ENCODE measurements around the gene NCKAP5.
A peak's percentile ranks its signal among the peaks of the same experiment; 100 is the strongest.

NCKAP5 gene

DNA sequence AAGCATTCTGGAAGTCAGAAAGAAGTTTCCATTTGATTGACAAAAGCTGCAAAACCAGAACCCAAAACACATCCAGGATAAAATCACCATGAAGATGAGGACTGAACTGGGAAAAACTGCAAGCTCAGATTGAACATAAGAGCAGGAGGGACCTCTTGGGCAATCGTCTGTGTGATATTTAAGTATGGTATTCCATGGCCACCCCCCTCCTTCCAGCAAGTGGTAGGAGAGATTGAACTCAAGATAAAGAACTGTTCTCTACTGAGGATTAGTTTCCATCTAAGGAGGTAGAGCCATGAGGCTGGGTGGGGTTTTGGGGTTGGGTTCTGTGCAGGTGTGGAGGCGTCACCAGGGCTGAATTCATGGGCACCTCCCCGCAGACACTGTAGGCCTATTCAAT lies 251.1 kb downstream of the NCKAP5 start:
- H3K18ac ChIP-seq (ENCODE audit: low read length): no peak overlapping the region
- H2BK12ac ChIP-seq (ENCODE audit: low read length): no peak overlapping the region
- H2AK5ac ChIP-seq (ENCODE audit: low read length): no peak overlapping the region
- H3K23ac ChIP-seq (ENCODE audit: low read length): no peak overlapping the region
- no peaks in the 10 kb centered on the region for H3K27me3 ChIP-seq (ENCODE audit: insufficient read depth, low read length)
- WGBS (ENCODE audit: extremely low coverage, insufficient coverage, insufficient read length): no CpG with 5 or more reads among the region's 3 CpGs
- no peak overlapping the region for H2BK120ac ChIP-seq (ENCODE audit: insufficient read depth, low read length, poor library complexity)
- H4K91ac ChIP-seq (ENCODE audit: low read depth, low read length): no peak overlapping the region
- no peaks in the 10 kb centered on the region for H3K79me1 ChIP-seq (ENCODE audit: low read length)
- H4K12ac ChIP-seq (ENCODE audit: low read depth, low read length): no peak overlapping the region
- H2AFZ ChIP-seq (ENCODE audit: insufficient read depth, low read length, poor library complexity): no peak overlapping the region
- no peak overlapping the region for H2BK5ac ChIP-seq (ENCODE audit: low read depth, low read length, poor library complexity)
- no peaks in the 10 kb centered on the region for H3K36me3 ChIP-seq (ENCODE audit: control insufficient read depth in 1 of 2, insufficient read depth in 2 of 2, low read length in 2 of 2)
- no peak overlapping the region for H3K9ac ChIP-seq (ENCODE audit: low read length)
- peaks cover 4% of the 10 kb centered on the region for H3K9me3 ChIP-seq (ENCODE audit: insufficient read depth, low read depth, low read length)
- no peak overlapping the region for H3K4me3 ChIP-seq (ENCODE audit: low read depth, low read length)
- no peak overlapping the region for H3K14ac ChIP-seq (ENCODE audit: low read length)
- peaks cover 3% of the 10 kb centered on the region in 2 experiments for H3K4me1 ChIP-seq (ENCODE audit: control insufficient read depth in 1 of 2, insufficient read depth in 2 of 2, low read length in 2 of 2)
- no peak overlapping the region for H3K27ac ChIP-seq (ENCODE audit: low read depth, low read length)
- H3K4ac ChIP-seq (ENCODE audit: low read depth, low read length): no peak overlapping the region
- H3K79me2 ChIP-seq (ENCODE audit: control insufficient read depth, insufficient read depth, low read length, poor library complexity): no peaks in the 10 kb centered on the region
- no peak for DNase-seq
- H3K4me2 ChIP-seq (ENCODE audit: low read length): no peak overlapping the region
- no peak overlapping the region for H4K8ac ChIP-seq (ENCODE audit: low read depth, low read length)

DNA sequence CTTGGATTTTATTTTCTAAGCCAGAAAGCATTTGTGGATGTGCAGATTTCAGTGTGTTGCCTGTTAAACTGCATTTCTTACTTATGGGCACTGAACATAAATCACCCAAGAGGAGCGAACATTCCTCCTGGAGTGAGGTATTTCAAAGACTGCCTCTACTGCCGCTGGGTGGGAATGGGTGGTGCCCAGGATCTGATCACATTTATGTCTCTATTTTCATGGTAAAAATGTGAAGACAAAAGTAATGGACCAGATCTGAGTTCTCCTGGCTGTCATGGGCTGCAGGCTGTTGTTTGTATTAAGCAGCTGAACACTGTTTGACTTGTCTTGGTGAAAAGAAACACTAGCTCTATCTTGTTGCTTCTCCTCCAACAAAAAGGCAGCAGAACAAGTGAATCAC lies 251.7 kb downstream of the NCKAP5 start:
- Histone ChIP-seq H3K14ac (ENCODE audit: low read length) (no peak overlapping the region), H3K79me2 (ENCODE audit: control insufficient read depth, insufficient read depth, low read length, poor library complexity) (no peaks in the 10 kb centered on the region), H3K4me3 (ENCODE audit: low read depth, low read length) (no peak overlapping the region), H4K12ac (ENCODE audit: low read depth, low read length) (no peak overlapping the region), H3K4me1 (ENCODE audit: control insufficient read depth in 1 of 2, insufficient read depth in 2 of 2, low read length in 2 of 2) (peaks cover 3% of the 10 kb centered on the region in 2 experiments), H2BK120ac (ENCODE audit: insufficient read depth, low read length, poor library complexity) (no peak overlapping the region), H2BK12ac (ENCODE audit: low read length) (no peak overlapping the region), H3K9ac (ENCODE audit: low read length) (no peak overlapping the region), H3K79me1 (ENCODE audit: low read length) (no peaks in the 10 kb centered on the region), H2AFZ (ENCODE audit: insufficient read depth, low read length, poor library complexity) (no peak overlapping the region), H3K4ac (ENCODE audit: low read depth, low read length) (no peak overlapping the region), H3K36me3 (ENCODE audit: control insufficient read depth in 1 of 2, insufficient read depth in 2 of 2, low read length in 2 of 2) (no peaks in the 10 kb centered on the region), H3K27me3 (ENCODE audit: insufficient read depth, low read length) (no peaks in the 10 kb centered on the region), H3K27ac (ENCODE audit: low read depth, low read length) (no peak overlapping the region), H2BK5ac (ENCODE audit: low read depth, low read length, poor library complexity) (no peak overlapping the region), H3K9me3 (ENCODE audit: insufficient read depth, low read depth, low read length) (peaks cover 4% of the 10 kb centered on the region), H2AK5ac (ENCODE audit: low read length) (no peak overlapping the region), H3K23ac (ENCODE audit: low read length) (no peak overlapping the region), H3K18ac (ENCODE audit: low read length) (no peak overlapping the region), H4K91ac (ENCODE audit: low read depth, low read length) (no peak overlapping the region), H4K8ac (ENCODE audit: low read depth, low read length) (no peak overlapping the region), H3K4me2 (ENCODE audit: low read length) (no peak overlapping the region)
- no peak for DNase-seq
- WGBS (ENCODE audit: extremely low coverage, insufficient coverage, insufficient read length): no CpG with 5 or more reads among the region's 2 CpGs

DNA sequence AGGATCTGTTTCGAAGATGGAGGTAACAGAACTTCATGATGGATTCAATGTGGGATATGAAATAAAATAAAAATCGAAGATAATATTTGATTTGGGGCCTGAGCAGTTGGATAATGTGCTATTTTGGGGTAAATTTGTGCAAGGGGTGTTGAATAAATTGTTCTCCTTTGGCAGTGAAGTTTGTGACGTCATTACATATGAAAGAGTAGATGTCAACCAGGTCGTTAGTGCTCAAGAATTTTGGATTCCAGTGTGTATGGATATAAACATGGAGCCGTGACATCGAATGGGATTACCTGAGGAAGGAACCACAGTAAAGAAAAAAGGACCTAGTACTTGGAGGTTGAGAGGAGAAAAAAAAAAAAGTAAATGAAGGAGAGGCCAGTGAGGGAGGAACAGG lies 253.0 kb downstream of the NCKAP5 start:
- Histone ChIP-seq H4K12ac (ENCODE audit: low read depth, low read length) (no peak overlapping the region), H3K4me2 (ENCODE audit: low read length) (no peak overlapping the region), H2AFZ (ENCODE audit: insufficient read depth, low read length, poor library complexity) (no peak overlapping the region), H3K27ac (ENCODE audit: low read depth, low read length) (no peak overlapping the region), H3K79me1 (ENCODE audit: low read length) (no peaks in the 10 kb centered on the region), H2BK5ac (ENCODE audit: low read depth, low read length, poor library complexity) (no peak overlapping the region), H3K4me1 (ENCODE audit: control insufficient read depth in 1 of 2, insufficient read depth in 2 of 2, low read length in 2 of 2) (peaks cover 3% of the 10 kb centered on the region in 2 experiments), H3K4ac (ENCODE audit: low read depth, low read length) (no peak overlapping the region), H2BK12ac (ENCODE audit: low read length) (no peak overlapping the region), H2AK5ac (ENCODE audit: low read length) (no peak overlapping the region), H3K18ac (ENCODE audit: low read length) (no peak overlapping the region), H3K27me3 (ENCODE audit: insufficient read depth, low read length) (no peaks in the 10 kb centered on the region), H4K91ac (ENCODE audit: low read depth, low read length) (no peak overlapping the region), H3K36me3 (ENCODE audit: control insufficient read depth in 1 of 2, insufficient read depth in 2 of 2, low read length in 2 of 2) (no peaks in the 10 kb centered on the region), H3K14ac (ENCODE audit: low read length) (no peak overlapping the region), H4K8ac (ENCODE audit: low read depth, low read length) (no peak overlapping the region), H2BK120ac (ENCODE audit: insufficient read depth, low read length, poor library complexity) (no peak overlapping the region), H3K79me2 (ENCODE audit: control insufficient read depth, insufficient read depth, low read length, poor library complexity) (no peaks in the 10 kb centered on the region), H3K4me3 (ENCODE audit: low read depth, low read length) (no peak overlapping the region), H3K23ac (ENCODE audit: low read length) (no peak overlapping the region), H3K9ac (ENCODE audit: low read length) (no peak overlapping the region), H3K9me3 (ENCODE audit: insufficient read depth, low read depth, low read length) (peaks cover 1% of the 10 kb centered on the region)
- 100% methylated on average over 1 of the region's 6 CpGs for WGBS (ENCODE audit: extremely low coverage, insufficient coverage, insufficient read length)
- no peak for DNase-seq

DNA sequence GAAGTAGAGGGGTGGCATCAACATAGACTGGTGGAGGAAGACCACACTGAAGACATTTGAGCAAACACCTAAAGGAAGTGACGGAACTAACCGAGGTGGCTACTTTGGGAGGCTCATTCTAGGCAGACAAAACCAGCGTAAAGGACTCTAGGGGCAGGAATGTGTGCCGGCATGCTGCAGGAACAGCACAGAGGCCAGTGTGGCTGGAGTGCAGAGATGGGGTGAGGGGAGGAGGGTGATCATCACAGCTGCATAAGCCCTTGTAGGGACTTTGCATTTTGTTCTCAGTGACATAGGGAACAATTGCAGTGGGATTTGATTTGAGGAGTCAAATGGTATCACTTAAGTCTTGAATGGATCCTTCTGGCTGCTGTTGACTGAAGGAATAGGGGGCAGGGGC lies 253.5 kb downstream of the NCKAP5 start:
- H3K79me1 ChIP-seq (ENCODE audit: low read length): no peaks in the 10 kb centered on the region
- peak in 1 of 2 donors; percentile 7 for DNase-seq
- no peak overlapping the region for H4K12ac ChIP-seq (ENCODE audit: low read depth, low read length)
- no peak overlapping the region for H3K4ac ChIP-seq (ENCODE audit: low read depth, low read length)
- H2BK12ac ChIP-seq (ENCODE audit: low read length): no peak overlapping the region
- H3K36me3 ChIP-seq (ENCODE audit: control insufficient read depth in 1 of 2, insufficient read depth in 2 of 2, low read length in 2 of 2): no peaks in the 10 kb centered on the region
- no peak overlapping the region for H3K18ac ChIP-seq (ENCODE audit: low read length)
- H3K14ac ChIP-seq (ENCODE audit: low read length): no peak overlapping the region
- no peaks in the 10 kb centered on the region for H3K27me3 ChIP-seq (ENCODE audit: insufficient read depth, low read length)
- no CpG with 5 or more reads among the region's 4 CpGs for WGBS (ENCODE audit: extremely low coverage, insufficient coverage, insufficient read length)
- H3K9me3 ChIP-seq (ENCODE audit: insufficient read depth, low read depth, low read length): peaks cover 1% of the 10 kb centered on the region
- H2AFZ ChIP-seq (ENCODE audit: insufficient read depth, low read length, poor library complexity): no peak overlapping the region
- no peak overlapping the region for H3K4me3 ChIP-seq (ENCODE audit: low read depth, low read length)
- no peak overlapping the region for H2BK5ac ChIP-seq (ENCODE audit: low read depth, low read length, poor library complexity)
- H2BK120ac ChIP-seq (ENCODE audit: insufficient read depth, low read length, poor library complexity): no peak overlapping the region
- no peak overlapping the region for H4K91ac ChIP-seq (ENCODE audit: low read depth, low read length)
- no peak overlapping the region for H4K8ac ChIP-seq (ENCODE audit: low read depth, low read length)
- H3K9ac ChIP-seq (ENCODE audit: low read length): no peak overlapping the region
- H3K79me2 ChIP-seq (ENCODE audit: control insufficient read depth, insufficient read depth, low read length, poor library complexity): no peaks in the 10 kb centered on the region
- no peak overlapping the region for H3K4me2 ChIP-seq (ENCODE audit: low read length)
- H2AK5ac ChIP-seq (ENCODE audit: low read length): no peak overlapping the region
- H3K4me1 ChIP-seq (ENCODE audit: control insufficient read depth in 1 of 2, insufficient read depth in 2 of 2, low read length in 2 of 2): peaks cover 3% of the 10 kb centered on the region in 2 experiments
- H3K27ac ChIP-seq (ENCODE audit: low read depth, low read length): no peak overlapping the region
- H3K23ac ChIP-seq (ENCODE audit: low read length): no peak overlapping the region
